NB4 (cell line): ENCODE measurements around the gene ZNF626.

Experiments
- DNase-seq: peaks from one replicate; pipeline ENCODE4 v3.0.0; 2010; ENCODE audit warnings: low read depth
- H3K4me3 ChIP-seq: one replicate; pipeline ENCODE4 v1.5.1; 2011; ENCODE audit warnings: mild to moderate bottlenecking, low read depth, low read length, moderate library complexity
- MYC ChIP-seq: IDR thresholded peaks from 2 replicates; pipeline ENCODE4 v1.6.1; 2011; ENCODE audit warnings: low read depth, low read length
- POLR2A ChIP-seq: IDR thresholded peaks from 2 replicates; pipeline ENCODE4 v1.6.1; 2011; ENCODE audit warnings: mild to moderate bottlenecking; ENCODE audit not compliant: insufficient read length; ENCODE audit errors: extremely low read depth
- TF ChIP-seq, protein P1 (sequence below): IDR thresholded peaks from one replicate; pipeline ENCODE4 v1.5.1; 2012; ENCODE audit warnings: low read depth, low read length
- TF ChIP-seq, protein P2 (sequence below): IDR thresholded peaks from 2 replicates; pipeline ENCODE4 v1.6.1; 2011; ENCODE audit warnings: low read depth, low read length

The ZNF626 gene

DNA sequence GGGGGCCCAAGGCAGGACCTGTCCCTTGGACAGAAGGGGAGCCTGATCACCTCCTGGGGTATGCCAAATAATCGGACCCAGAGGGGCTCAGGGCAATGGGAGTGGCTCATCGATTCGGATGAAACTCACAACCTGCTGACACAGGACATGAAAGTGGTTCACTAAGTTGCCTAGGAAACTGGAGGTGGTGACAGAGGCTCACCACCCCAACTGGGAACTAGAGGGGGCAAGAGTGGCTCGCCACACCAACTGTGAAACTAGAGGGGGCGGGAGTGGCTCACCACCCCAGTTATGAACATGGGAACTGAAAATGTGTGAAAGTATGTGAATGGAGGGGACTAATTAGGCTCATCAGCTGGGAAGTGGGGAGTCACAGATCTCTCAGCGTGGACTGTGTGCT lies 49.5 kb downstream of the ZNF626 start:
- no peak for DNase-seq
- no peak overlapping the region for H3K4me3 ChIP-seq
- TF ChIP-seq POLR2A (no peak), MYC (no peak)
- TF ChIP-seq, protein P1, sequence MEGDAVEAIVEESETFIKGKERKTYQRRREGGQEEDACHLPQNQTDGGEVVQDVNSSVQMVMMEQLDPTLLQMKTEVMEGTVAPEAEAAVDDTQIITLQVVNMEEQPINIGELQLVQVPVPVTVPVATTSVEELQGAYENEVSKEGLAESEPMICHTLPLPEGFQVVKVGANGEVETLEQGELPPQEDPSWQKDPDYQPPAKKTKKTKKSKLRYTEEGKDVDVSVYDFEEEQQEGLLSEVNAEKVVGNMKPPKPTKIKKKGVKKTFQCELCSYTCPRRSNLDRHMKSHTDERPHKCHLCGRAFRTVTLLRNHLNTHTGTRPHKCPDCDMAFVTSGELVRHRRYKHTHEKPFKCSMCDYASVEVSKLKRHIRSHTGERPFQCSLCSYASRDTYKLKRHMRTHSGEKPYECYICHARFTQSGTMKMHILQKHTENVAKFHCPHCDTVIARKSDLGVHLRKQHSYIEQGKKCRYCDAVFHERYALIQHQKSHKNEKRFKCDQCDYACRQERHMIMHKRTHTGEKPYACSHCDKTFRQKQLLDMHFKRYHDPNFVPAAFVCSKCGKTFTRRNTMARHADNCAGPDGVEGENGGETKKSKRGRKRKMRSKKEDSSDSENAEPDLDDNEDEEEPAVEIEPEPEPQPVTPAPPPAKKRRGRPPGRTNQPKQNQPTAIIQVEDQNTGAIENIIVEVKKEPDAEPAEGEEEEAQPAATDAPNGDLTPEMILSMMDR: no peak
- TF ChIP-seq, protein P2, sequence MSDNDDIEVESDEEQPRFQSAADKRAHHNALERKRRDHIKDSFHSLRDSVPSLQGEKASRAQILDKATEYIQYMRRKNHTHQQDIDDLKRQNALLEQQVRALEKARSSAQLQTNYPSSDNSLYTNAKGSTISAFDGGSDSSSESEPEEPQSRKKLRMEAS: no peak

DNA sequence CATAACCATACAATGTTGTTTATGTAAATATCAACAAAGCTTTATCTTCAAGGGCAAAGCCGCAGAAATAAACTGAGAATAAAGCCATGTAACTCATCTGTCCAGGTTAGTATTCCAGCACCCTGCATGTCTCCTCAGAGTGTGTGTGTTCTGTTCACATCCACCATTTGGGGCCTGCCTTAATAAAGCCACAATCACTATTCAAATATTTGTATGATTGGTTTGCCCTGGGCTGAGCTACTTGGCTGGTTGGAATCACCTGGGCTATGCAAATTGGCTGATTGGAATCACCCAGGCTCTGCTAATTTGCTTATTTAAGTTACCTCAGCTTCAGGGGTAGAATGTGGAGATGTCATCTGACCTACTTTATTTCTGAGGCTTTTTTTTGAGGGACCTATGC lies 53.4 kb downstream of the ZNF626 start:
- DNase-seq: no peak
- no peak overlapping the region for H3K4me3 ChIP-seq
- TF ChIP-seq POLR2A: no peak
- TF ChIP-seq, protein P2: no peak
- TF ChIP-seq, protein P1: no peak
- no peak for TF ChIP-seq MYC
